PC-9 (cell line): ENCODE results near the gene LRRC1.

Experiments
- CTCF ChIP-seq: fragments of 200-600 bp; sonication (generic); conservative IDR thresholded peaks from 2 replicates; pipeline ENCODE4 v1.6.1; 2017; ENCODE audit warnings: mixed run types, antibody characterized with exemption, mild to moderate bottlenecking, moderate library complexity
- EZH2 ChIP-seq: fragments of 200-600 bp; sonication (generic); IDR thresholded peaks from 2 replicates; pipeline ENCODE4 v1.8.0; 2017; ENCODE audit warnings: antibody characterized with exemption, low read depth

GRCh38 chr6:53786832-53787231, 8.0 kb upstream of the LRRC1 start:
- no peak for TF ChIP-seq CTCF
- no peak for TF ChIP-seq EZH2
